ENCODE results near the gene STK32A.

DNA sequence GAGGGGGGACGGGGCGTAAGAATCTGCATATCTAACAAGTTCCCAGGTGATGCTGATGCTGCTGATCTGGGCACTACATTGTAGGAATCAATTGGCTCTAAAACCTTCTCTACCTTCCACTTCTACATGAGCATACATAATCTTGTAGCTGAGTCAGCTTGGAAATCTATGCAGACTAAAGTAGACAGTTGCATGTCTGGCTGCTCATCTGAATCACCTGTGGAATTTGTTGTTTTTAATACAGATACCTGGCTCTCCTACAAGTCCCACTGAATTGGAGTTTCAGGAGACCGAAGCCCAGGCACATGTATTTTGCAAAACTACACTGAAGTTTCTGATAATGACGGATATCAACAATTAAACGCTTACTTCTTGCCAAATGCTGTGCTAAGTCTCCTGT lies 113.6 kb downstream of the STK32A start:
- TF ChIP-seq, protein P1, sequence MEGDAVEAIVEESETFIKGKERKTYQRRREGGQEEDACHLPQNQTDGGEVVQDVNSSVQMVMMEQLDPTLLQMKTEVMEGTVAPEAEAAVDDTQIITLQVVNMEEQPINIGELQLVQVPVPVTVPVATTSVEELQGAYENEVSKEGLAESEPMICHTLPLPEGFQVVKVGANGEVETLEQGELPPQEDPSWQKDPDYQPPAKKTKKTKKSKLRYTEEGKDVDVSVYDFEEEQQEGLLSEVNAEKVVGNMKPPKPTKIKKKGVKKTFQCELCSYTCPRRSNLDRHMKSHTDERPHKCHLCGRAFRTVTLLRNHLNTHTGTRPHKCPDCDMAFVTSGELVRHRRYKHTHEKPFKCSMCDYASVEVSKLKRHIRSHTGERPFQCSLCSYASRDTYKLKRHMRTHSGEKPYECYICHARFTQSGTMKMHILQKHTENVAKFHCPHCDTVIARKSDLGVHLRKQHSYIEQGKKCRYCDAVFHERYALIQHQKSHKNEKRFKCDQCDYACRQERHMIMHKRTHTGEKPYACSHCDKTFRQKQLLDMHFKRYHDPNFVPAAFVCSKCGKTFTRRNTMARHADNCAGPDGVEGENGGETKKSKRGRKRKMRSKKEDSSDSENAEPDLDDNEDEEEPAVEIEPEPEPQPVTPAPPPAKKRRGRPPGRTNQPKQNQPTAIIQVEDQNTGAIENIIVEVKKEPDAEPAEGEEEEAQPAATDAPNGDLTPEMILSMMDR (IDR thresholded peaks at IDR 0.05) = no peak
- no peak for TF ChIP-seq POLR2A (IDR thresholded peaks at IDR 0.05)
